ENCODE results near the gene TSPAN3.

GRCh38 chr15:77048135-77048876, 22.6 kb downstream of the TSPAN3 start:
- no peak for TF ChIP-seq CTCF (IDR thresholded peaks at IDR 0.05)
- TF ChIP-seq EZH2 (IDR thresholded peaks at IDR 0.05; ENCODE audit: borderline replicate concordance, insufficient read depth, low read depth, low read length, poor library complexity, severe bottlenecking) = no peak

All from B cell (primary cell).